GM21825 (cell line): ENCODE data around the gene MRGPRF.

Source experiments
- ATAC-seq: cut with Tn5 transposase; IDR thresholded peaks from one replicate; pipeline ENCODE4 v1.9.1; 2021; ENCODE audit warnings: mild to moderate bottlenecking, moderate library complexity; ENCODE audit not compliant: unreplicated experiment

MRGPRF gene, protein sequence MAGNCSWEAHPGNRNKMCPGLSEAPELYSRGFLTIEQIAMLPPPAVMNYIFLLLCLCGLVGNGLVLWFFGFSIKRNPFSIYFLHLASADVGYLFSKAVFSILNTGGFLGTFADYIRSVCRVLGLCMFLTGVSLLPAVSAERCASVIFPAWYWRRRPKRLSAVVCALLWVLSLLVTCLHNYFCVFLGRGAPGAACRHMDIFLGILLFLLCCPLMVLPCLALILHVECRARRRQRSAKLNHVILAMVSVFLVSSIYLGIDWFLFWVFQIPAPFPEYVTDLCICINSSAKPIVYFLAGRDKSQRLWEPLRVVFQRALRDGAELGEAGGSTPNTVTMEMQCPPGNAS

GRCh38 chr11:69013009-69013951 is at the start of gene MRGPRF:
TSS of gene MRGPRF (minus strand) at chr11:69013246. CDS start at chr11:69009901, 3,345 bp downstream.
- no peak for ATAC-seq

DNA sequence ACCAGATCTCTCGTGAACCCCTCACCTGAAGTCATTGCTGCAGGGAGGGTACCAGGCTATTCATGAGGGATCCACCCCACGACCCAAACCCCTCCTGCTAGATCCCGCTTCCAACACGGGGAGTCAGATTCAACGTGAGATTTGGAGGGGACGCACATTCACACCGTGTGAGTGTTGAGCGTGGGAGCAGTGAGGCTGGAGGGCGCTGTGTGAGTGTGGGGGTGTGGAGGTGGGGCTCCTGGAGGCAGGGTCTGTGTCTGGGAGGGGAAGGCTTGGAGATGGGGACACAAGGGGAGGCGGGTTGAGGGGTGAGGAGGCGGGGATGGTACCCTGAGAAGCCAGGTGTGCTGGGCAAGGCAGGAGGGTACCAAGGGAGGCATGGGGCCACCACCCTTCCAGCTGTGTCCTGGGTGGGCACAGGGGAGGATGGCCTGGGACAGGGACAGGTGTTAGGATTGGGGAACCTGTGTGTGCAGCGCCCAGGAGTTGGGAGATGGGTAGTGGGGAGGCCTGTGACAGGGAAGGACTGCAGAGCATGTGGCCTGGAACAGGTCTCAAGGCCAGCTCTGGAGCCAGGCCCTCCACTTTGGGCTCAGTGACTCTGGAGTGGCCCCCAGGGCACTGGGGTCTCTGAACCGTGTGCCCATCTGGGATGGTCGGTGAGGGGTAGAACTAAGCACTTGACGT is 49.3 kb upstream of the MRGPRF start:
- no peak for ATAC-seq

DNA sequence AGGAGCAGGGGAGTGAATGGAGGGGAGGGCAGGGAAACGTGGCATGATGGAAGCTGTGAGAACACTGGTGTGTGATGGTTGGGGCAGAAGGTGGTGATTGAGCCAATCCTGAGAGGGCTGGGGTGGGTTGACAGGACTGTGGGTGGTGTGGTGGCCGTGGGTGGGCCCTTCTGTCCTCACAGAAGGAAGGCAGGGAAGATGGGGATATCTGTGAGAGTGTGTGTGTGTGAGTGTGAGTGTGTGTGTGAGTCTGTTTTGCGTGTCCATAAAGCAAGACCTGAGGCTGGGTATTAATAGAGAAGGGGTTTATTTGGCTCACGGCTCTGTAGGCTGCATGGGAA is 48.6 kb upstream of the MRGPRF start:
- no peak for ATAC-seq

GRCh38 chr11:69060806-69061712 is 48.0 kb upstream of the MRGPRF start:
- no peak for ATAC-seq

DNA sequence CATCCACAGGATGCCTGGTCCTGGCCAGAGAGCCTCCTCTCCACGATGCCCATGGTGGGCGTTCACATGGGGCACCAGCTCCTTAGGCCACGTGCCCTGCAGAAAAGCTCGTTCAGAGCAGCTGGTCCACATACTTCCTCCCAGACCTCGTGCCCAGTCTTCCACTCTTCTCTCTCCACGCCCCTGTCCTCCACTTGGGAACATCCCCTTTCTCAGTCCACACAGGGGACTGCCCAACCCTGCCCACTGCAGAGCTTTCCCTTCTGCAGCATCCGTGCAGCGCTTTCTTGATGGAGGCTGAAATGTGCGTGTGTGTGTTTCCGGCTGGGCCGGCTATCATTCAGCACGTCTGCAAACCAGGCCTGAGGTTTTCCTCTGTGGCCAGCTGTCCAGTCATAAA is 46.9 kb upstream of the MRGPRF start:
- ATAC-seq = no peak

DNA sequence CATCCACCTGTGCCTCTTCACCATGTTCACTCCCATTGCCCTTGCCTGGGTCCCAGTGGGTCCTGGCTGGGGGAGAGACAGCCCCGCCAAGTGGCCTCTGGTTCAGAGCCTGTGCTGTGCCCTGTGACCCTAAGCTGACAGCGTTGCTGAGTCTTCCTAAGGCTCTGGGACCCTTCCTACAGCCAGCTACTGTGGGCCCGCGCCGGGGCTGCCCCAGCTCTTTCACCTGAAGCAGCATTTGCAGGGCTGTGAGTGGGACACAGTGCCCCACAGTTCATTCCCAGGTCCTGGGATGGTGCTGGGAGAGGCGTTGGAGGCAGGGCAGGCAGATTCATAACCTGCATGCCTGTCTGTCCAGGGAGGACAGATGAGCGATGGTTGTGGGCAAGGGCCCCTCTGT is 46.4 kb upstream of the MRGPRF start:
- ATAC-seq = no peak

- no peak for ATAC-seq
Observed at GRCh38 chr11:69058511-69059270, 45.6 kb upstream of the MRGPRF start.

DNA sequence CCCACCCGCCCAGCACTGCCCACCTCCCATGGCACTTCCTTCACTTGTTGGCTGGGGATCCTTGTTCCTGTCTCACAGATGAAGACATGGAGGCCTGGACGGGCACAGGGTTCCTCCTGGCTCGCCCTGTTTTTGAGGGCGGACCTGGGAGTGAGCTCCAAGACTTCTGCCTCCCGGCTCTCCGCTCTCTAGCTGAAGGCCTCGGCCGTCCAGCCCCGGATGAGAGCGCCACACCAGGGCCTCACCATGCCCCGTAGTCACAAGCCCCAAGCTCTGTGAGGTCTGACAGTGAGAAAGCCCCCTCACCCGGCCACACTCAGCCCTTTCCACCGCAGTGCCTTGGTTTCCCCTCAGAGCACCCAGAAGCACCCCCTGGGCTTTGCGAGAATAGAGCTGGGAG is 44.8 kb upstream of the MRGPRF start:
- no peak for ATAC-seq

DNA sequence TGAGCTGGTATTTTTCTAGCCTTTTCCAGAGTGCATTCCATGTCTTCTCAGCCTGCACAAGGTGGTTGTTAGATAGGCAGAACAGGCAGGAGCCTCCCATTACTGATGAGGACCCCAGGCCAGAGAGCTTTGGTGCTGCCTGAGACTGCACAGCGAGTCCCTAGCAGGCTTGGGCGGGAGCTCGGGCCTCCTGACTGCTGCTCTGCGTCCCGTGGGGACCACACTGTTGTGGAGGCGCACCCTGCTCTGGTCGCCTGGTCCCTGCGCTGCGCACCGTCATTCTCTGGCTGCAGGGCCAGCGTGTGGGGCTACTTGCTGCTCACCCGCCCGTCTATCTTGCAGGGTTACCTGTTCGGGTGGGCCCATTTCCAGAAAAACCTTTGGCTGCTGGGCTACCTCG is 44.2 kb upstream of the MRGPRF start:
- no peak for ATAC-seq

DNA sequence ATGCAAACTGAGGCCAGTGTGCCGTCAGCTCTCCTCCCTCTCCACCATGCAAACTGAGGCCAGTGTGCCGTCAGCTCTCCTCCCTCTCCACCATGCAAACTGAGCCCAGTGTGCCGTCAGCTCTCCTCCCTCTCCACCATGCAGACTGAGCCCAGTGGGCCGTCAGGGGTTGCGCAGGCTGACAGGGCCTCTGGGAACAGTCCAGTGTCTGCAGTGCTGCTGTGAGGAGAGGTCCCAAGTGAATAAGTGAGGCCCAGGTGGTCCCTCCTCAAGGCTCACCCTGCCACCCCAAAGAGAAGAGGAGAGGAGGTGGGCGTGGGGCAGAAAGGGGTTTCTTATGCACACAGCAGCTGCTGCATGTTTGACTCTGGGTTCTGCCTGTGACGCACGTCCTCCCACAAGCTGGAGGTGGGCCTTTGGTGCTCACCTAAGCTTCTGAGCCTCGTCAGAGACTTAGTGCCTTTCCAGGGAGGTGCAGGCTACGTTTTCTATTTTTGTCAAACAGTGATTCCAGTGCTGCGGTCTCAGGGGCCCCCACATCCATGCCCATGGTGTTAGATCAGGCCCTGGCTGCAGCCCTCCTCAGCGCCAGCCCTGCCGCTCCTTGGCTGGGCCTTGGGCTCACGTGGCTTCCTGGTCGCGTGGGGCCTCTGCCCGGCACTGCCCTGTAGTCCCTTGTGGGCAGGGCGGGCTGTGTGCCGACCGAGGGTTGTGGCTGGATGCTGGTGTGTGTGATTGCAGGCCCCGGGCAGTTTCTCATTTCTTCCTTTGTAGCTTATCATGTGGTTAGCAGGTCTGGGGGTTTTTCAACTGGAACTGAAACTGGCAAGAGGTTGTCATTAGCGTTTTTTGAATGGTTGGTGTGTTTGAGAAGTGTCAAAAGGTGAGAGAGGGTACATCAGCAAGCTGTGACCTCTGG is 42.8 kb upstream of the MRGPRF start:
- ATAC-seq = peak; percentile 71

GRCh38 chr11:69055212-69055586 is 42.2 kb upstream of the MRGPRF start:
- ATAC-seq = no peak

DNA sequence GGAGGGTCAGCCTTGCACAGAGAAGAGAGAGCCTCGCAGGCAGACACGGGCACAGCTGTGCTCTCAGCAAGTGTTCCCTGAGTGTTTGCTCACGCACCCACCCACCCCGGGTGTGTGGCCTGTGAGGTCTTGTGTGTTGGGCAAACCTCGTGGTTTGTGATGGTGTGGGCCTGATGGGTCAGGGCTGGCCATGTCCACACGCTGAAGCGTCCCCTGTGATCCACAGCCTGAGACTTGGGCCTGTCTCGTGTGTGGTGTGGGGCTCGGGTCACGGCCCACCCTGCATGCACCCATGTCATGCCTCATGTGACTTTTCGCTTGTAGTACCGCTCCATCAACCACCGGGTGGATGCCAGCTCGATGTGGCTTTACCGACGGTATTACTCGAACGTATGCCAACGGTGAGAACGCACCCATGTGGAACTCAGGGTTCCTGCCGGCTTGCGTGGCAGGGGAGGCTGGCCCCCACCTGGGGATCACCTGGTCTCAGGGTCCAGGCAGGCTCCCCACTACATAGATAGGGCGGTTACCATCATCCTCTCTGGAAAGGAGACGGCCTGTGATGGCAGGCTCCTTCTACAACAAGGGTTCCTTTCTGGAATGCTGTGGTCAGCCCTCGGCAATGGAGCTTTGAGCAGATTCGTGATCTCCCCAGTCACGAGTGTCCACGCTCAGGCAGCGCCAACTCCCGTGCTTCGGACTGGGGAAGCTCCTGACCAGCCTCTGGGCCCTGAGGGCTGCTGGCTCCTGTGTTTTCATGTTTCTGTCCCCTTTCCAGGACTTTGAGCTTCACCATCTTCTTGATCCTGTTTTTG is 41.6 kb upstream of the MRGPRF start:
- ATAC-seq = no peak

- no peak for ATAC-seq
Observed at GRCh38 chr11:69053546-69054396, 40.7 kb upstream of the MRGPRF start.

GRCh38 chr11:69053169-69053477 is 40.1 kb upstream of the MRGPRF start:
- ATAC-seq = no peak

DNA sequence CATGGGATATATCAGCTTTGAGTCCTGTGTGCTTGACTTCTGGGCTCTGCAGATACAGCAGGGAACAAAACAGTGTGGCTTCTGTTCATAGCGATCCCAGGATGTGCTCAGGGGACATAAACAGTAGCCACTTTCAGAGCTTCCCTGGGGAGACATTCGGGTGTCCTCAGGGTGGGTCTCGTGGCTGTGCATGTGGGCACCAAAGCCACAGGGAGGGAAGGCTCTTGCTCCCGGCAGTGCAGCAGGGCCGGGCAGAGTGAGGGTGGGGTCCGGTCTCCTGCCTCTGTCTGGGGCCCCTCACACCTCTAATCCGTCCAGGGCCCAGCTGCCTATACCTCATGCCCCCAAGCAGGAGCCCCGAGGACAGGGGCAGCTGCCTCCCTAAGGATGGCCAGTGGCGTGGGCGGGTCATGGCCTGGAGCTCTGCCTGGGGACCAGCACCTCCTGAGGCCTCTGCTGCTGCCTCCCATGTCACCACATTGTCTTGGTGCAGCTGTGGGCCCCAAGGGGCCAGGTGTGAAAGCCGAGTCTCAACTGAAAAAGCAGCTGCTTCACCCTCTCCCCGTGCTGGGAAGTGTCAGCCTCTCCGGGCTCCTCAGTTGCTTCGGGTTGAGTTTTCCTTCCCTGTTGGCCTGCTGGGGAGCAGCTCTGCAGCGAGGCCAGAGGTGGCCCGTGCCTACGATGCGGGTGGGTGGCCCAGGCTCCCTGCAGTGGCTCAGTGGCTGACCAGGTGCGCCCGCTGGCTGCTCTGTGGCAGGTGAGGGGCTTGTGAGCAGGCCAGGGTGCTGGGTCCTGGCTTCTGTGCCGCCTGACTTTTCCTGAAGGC is 39.5 kb upstream of the MRGPRF start:
- no peak for ATAC-seq
